ENCODE measurements around the gene APOA5. TPM values are rescaled to one million over a fixed set of nuclear protein-coding genes. Genes with fewer than 3 reads are reported as not detected.

APOA5 gene
- total RNA-seq, 2 donors from 2014 or later: not detected

DNA sequence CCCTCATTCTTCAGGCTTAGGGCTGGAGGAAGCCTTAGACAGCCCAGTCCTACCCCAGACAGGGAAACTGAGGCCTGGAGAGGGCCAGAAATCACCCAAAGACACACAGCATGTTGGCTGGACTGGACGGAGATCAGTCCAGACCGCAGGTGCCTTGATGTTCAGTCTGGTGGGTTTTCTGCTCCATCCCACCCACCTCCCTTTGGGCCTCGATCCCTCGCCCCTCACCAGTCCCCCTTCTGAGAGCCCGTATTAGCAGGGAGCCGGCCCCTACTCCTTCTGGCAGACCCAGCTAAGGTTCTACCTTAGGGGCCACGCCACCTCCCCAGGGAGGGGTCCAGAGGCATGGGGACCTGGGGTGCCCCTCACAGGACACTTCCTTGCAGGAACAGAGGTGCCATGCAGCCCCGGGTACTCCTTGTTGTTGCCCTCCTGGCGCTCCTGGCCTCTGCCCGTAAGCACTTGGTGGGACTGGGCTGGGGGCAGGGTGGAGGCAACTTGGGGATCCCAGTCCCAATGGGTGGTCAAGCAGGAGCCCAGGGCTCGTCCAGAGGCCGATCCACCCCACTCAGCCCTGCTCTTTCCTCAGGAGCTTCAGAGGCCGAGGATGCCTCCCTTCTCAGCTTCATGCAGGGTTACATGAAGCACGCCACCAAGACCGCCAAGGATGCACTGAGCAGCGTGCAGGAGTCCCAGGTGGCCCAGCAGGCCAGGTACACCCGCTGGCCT lies 38.7 kb upstream of the APOA5 start:
- Histone ChIP-seq H3K36me3 (no peaks in the 10 kb centered on the region), H3K27me3 (replicated peaks; ENCODE audit: insufficient read depth) (no peaks in the 10 kb centered on the region), H3K27ac (no peak overlapping the region), H3K4me1 (ENCODE audit: control insufficient read depth in 1 of 2, low read depth in 2 of 2) (peaks cover 7 to 9% of the 10 kb centered on the region in 2 donors), H3K9me3 (no peaks in the 10 kb centered on the region), H3K4me3 (no peak overlapping the region)
- DNase-seq (ENCODE audit: low spot score): no peak
- no peak for TF ChIP-seq CTCF (IDR thresholded peaks at IDR 0.05)
- ATAC-seq (ENCODE audit: insufficient number of reproducible peaks, low FRiP score, low read depth): no peak

DNA sequence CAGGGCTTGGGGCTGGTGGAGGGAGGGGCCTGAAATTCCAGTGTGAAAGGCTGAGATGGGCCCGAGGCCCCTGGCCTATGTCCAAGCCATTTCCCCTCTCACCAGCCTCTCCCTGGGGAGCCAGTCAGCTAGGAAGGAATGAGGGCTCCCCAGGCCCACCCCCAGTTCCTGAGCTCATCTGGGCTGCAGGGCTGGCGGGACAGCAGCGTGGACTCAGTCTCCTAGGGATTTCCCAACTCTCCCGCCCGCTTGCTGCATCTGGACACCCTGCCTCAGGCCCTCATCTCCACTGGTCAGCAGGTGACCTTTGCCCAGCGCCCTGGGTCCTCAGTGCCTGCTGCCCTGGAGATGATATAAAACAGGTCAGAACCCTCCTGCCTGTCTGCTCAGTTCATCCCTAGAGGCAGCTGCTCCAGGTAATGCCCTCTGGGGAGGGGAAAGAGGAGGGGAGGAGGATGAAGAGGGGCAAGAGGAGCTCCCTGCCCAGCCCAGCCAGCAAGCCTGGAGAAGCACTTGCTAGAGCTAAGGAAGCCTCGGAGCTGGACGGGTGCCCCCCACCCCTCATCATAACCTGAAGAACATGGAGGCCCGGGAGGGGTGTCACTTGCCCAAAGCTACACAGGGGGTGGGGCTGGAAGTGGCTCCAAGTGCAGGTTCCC lies 38.0 kb upstream of the APOA5 start, which contains the start of gene APOC3:
TSS of gene APOC3 (plus strand) at position 383 of the 659 bp plus-strand sequence. CDS start 676 bp downstream, outside the sequence.
- TF ChIP-seq CTCF (IDR thresholded peaks at IDR 0.05): no peak
- no peak within 1 kb of the TSS for H3K27ac ChIP-seq
- H3K4me1 ChIP-seq (ENCODE audit: control insufficient read depth in 1 of 2, low read depth in 2 of 2): peaks cover under 1 to 2% of the 10 kb centered on the region in 2 donors
- no peak within 1 kb of the TSS for H3K4me3 ChIP-seq
- H3K9me3 ChIP-seq: no peaks in the 10 kb centered on the region
- DNase-seq (ENCODE audit: low spot score) (no peak), ATAC-seq (ENCODE audit: insufficient number of reproducible peaks, low FRiP score, low read depth) (no peak)
- H3K36me3 ChIP-seq: no peaks in the 10 kb centered on the region
- no peaks in the 10 kb centered on the region for H3K27me3 ChIP-seq (replicated peaks; ENCODE audit: insufficient read depth)

DNA sequence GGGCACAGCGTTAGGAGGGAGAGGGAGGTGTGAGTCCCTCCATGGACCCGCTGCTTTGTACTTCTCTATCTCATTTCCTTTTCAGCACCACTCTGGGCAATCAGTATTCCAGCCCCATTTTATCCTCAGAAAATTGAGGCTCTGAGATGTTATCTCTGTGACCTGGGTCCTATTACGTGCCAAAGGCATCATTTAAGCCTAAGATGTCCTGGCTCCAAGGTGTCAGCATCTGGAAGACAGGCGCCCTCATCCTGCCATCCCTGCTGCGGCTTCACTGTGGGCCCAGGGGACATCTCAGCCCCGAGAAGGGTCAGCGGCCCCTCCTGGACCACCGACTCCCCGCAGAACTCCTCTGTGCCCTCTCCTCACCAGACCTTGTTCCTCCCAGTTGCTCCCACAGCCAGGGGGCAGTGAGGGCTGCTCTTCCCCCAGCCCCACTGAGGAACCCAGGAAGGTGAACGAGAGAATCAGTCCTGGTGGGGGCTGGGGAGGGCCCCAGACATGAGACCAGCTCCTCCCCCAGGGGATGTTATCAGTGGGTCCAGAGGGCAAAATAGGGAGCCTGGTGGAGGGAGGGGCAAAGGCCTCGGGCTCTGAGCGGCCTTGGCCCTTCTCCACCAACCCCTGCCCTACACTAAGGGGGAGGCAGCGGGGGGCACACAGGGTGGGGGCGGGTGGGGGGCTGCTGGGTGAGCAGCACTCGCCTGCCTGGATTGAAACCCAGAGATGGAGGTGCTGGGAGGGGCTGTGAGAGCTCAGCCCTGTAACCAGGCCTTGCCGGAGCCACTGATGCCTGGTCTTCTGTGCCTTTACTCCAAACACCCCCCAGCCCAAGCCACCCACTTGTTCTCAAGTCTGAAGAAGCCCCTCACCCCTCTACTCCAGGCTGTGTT lies 37.2 kb upstream of the APOA5 start:
- no peaks in the 10 kb centered on the region for H3K9me3 ChIP-seq
- no peak overlapping the region for H3K4me3 ChIP-seq
- H3K27ac ChIP-seq: no peak overlapping the region
- no peak for TF ChIP-seq CTCF (IDR thresholded peaks at IDR 0.05)
- DNase-seq (ENCODE audit: low spot score) (no peak), ATAC-seq (ENCODE audit: insufficient number of reproducible peaks, low FRiP score, low read depth) (no peak)
- H3K4me1 ChIP-seq (ENCODE audit: control insufficient read depth in 1 of 2, low read depth in 2 of 2): no peaks in the 10 kb centered on the region
- no peaks in the 10 kb centered on the region for H3K36me3 ChIP-seq
- no peaks in the 10 kb centered on the region for H3K27me3 ChIP-seq (replicated peaks; ENCODE audit: insufficient read depth)

GRCh38 chr11:116827461-116827860 lies 35.8 kb upstream of the APOA5 start:
- H3K4me1 ChIP-seq (ENCODE audit: control insufficient read depth in 1 of 2, low read depth in 2 of 2): no peaks in the 10 kb centered on the region
- DNase-seq (ENCODE audit: low spot score): no peak
- no peaks in the 10 kb centered on the region for H3K27me3 ChIP-seq (replicated peaks; ENCODE audit: insufficient read depth)
- H3K27ac ChIP-seq: no peak overlapping the region
- H3K36me3 ChIP-seq: no peaks in the 10 kb centered on the region
- no peak for TF ChIP-seq CTCF (IDR thresholded peaks at IDR 0.05)
- no peak for ATAC-seq (ENCODE audit: insufficient number of reproducible peaks, low FRiP score, low read depth)
- no peaks in the 10 kb centered on the region for H3K9me3 ChIP-seq
- no peak overlapping the region for H3K4me3 ChIP-seq

All from thoracic aorta (tissue), 2 donors.